Small intestine (tissue), 7 donors: Measurements from ENCODE around the gene LTBP4. TPM values are rescaled to one million over a fixed set of nuclear protein-coding genes. Genes with fewer than 3 reads are reported as not detected.
"Not testable (repeated sequence)": the region's sequence is repeated elsewhere in the genome, so short reads cannot be mapped to it uniquely, and the experiment has no call there.

Experiments used
- DNase-seq, 2 donors: peaks; one replicate each; pipeline versions ENCODE4 v3.0.0 to v3.0.0-alpha.2; 2013
- FAIRE-seq: peaks from 2 replicates; lab custom pipeline; 2012; peaks lifted over from hg19 to GRCh38; lab: Jason Lieb, UNC
- H3K27ac ChIP-seq, 3 donors: one replicate each; pipeline ENCODE4 v1.5.1; 2013; ENCODE audit warnings: low read length in 2 of 3, mild to moderate bottlenecking in 2 of 3, control low read depth in 1 of 3, inconsistent platforms in 1 of 3, low read depth in 1 of 3, moderate library complexity in 1 of 3
- H3K27me3 ChIP-seq, 3 donors: one replicate each; pipeline ENCODE4 v1.6.1; 2013; ENCODE audit warnings: low read length in 3 of 3, inconsistent platforms in 1 of 3; ENCODE audit not compliant: control insufficient read depth in 3 of 3, insufficient read depth in 3 of 3
- H3K36me3 ChIP-seq, 3 donors: one replicate each; pipeline ENCODE4 v1.6.1; 2013; ENCODE audit warnings: low read length in 3 of 3, inconsistent platforms in 1 of 3, low read depth in 1 of 3, mild to moderate bottlenecking in 1 of 3, moderate library complexity in 1 of 3; ENCODE audit not compliant: control insufficient read depth in 3 of 3, insufficient read depth in 2 of 3
- H3K4me1 ChIP-seq, 3 donors: one replicate each; pipeline ENCODE4 v1.6.1; 2013; ENCODE audit warnings: low read length in 2 of 3, inconsistent platforms in 1 of 3, low read depth in 1 of 3, mild to moderate bottlenecking in 1 of 3, moderate library complexity in 1 of 3; ENCODE audit not compliant: control insufficient read depth in 3 of 3, insufficient read depth in 2 of 3
- H3K4me3 ChIP-seq, 3 donors: one replicate each; pipeline ENCODE4 v1.5.1; 2013; ENCODE audit warnings: low read length in 3 of 3, control low read depth in 1 of 3, inconsistent platforms in 1 of 3, low read depth in 1 of 3, mild to moderate bottlenecking in 1 of 3, moderate library complexity in 1 of 3
- H3K9me3 ChIP-seq, 2 donors: one replicate each; pipeline ENCODE4 v1.6.1; 2013; ENCODE audit warnings: low read depth in 1 of 2, low read length in 1 of 2; ENCODE audit not compliant: control insufficient read depth in 2 of 2, insufficient read depth in 1 of 2
- WGBS, 3 donors: extraction: QIAGEN DNeasy Blood & Tissue Kit; methylation state at CpG; one replicate each; pipeline ENCODE4 v1.1.7; 2013; 5-methylcytosine and 5-hydroxymethylcytosine counted together
- polyA plus RNA-seq, 4 donors: library from polyadenylated mRNA; stranded (reverse) in 3 of 4; unstranded in 1 of 4; fragments of 200-250 nt in 3 of 4; fragments of 120-200 nt in 1 of 4; gene quantifications; one replicate each; pipeline versions ENCODE4 v1.2.1 to v1.2.3, GENCODE V29; 2013
- donor health status: healthy with polysubstance abuse.
- donor health status: control.
- donor health status: control.
- donor health status: Bipolar disorder and iron deficiency.
- donor health status: healthy.

Gene LTBP4
- polyA plus RNA-seq, 4 donors, result 63.3 to 222 (median 116) TPM

DNA sequence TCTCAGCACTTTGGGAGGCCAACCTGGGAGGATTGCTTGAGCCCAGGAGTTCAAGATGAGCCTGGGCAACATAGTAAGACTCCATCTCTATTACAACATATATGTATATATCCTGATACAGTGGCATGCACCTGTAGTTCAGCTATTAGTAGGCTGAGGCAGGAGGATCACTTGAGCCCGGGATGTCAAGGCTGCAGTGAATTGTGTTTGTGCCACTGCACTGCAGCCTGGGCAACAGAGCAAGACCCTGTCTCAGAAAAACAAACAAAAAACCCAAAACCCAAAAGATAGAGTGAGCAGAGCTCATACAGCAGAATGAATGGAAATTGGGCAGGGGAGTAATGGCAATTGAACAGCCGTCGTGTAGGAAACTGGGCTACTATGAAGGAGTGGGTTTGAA lies 41.8 kb upstream of the LTBP4 start:
- Histone ChIP-seq H3K27ac (no peak overlapping the region), H3K4me3 (no peak overlapping the region), H3K27me3 (peaks cover under 1 to 27% (median 6%) of the 10 kb centered on the region in 3 donors), H3K9me3 (no peaks in the 10 kb centered on the region), H3K4me1 (no peaks in the 10 kb centered on the region), H3K36me3 (no peaks in the 10 kb centered on the region)
- 65 to 81% (median 76%) methylated on average over 3 of the region's 3 CpGs for WGBS, 3 donors
- no peak for DNase-seq
- no peak for FAIRE-seq

GRCh38 chr19:40560092-40560507 lies 41.1 kb upstream of the LTBP4 start:
- DNase-seq (no peak), FAIRE-seq (no peak)
- H3K27ac ChIP-seq, result no peak overlapping the region
- H3K36me3 ChIP-seq, result no peaks in the 10 kb centered on the region
- no peaks in the 10 kb centered on the region for H3K4me1 ChIP-seq
- H3K9me3 ChIP-seq, result no peaks in the 10 kb centered on the region
- peaks cover 0 to 20% (median under 1%) of the 10 kb centered on the region in 3 donors for H3K27me3 ChIP-seq
- WGBS, 3 donors, result 45 to 64% (median 60%) methylated on average over 14 to 20 of the region's 20 CpGs
- no peak overlapping the region for H3K4me3 ChIP-seq

DNA sequence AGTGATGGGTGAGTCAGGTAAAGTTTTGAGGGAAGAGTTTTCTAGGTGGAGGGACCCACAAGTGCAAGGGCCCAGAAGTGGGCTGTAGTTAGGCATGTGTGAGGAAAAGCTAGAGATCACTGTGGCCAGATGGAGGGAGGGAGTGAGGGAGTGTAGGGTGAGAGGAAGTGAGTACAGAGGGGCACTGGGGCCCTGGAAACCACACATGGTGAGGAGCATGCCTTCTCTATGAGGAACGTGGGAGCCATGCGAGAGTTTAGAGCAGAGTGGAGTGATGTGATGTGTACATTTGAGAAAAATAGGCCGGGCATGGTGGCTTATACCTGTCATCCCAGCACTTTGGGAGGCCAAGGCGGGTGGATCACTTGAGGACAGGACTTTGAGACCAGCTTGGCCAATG lies 39.2 kb upstream of the LTBP4 start:
- 64 to 68% (median 66%) methylated on average over 4 of the region's 4 CpGs for WGBS, 3 donors
- Histone ChIP-seq H3K27ac (no peak overlapping the region), H3K4me1 (no peaks in the 10 kb centered on the region), H3K36me3 (no peaks in the 10 kb centered on the region), H3K9me3 (no peaks in the 10 kb centered on the region), H3K4me3 (no peak overlapping the region), H3K27me3 (peaks cover 4 to 29% (median 5%) of the 10 kb centered on the region in 3 donors)
- no peak for DNase-seq
- FAIRE-seq, result no peak

GRCh38 chr19:40564535-40564934 lies 36.6 kb upstream of the LTBP4 start:
- H3K9me3 ChIP-seq, H3K4me1 ChIP-seq, FAIRE-seq, H3K27ac ChIP-seq, H3K4me3 ChIP-seq, DNase-seq, H3K36me3 ChIP-seq: not testable (repeated sequence)
- peaks cover 12 to 53% (median 15%) of the 10 kb centered on the region in 3 donors for H3K27me3 ChIP-seq
- WGBS, 3 donors, result 80 to 93% (median 92%) methylated on average over 1 of the region's 1 CpG

GRCh38 chr19:40565355-40565754 lies 35.8 kb upstream of the LTBP4 start:
- no peak for DNase-seq
- H3K27ac ChIP-seq, result no peak overlapping the region
- FAIRE-seq, result no peak
- peaks cover 12 to 50% (median 15%) of the 10 kb centered on the region in 3 donors for H3K27me3 ChIP-seq
- peaks cover 0 to 2% of the 10 kb centered on the region in 2 donors for H3K9me3 ChIP-seq
- H3K4me1 ChIP-seq, result peaks cover 0 to 4% (median 3%) of the 10 kb centered on the region in 3 donors
- H3K4me3 ChIP-seq, result no peak overlapping the region
- no peaks in the 10 kb centered on the region for H3K36me3 ChIP-seq
- WGBS, 3 donors, result 61 to 72% (median 63%) methylated on average over 7 of the region's 7 CpGs

- 59 to 70% (median 63%) methylated on average over 8 to 14 of the region's 14 CpGs for WGBS, 3 donors
- DNase-seq (no peak), FAIRE-seq (no peak)
These were observed 35.2 kb upstream of the LTBP4 start for GRCh38 chr19:40565910-40566495.

DNA sequence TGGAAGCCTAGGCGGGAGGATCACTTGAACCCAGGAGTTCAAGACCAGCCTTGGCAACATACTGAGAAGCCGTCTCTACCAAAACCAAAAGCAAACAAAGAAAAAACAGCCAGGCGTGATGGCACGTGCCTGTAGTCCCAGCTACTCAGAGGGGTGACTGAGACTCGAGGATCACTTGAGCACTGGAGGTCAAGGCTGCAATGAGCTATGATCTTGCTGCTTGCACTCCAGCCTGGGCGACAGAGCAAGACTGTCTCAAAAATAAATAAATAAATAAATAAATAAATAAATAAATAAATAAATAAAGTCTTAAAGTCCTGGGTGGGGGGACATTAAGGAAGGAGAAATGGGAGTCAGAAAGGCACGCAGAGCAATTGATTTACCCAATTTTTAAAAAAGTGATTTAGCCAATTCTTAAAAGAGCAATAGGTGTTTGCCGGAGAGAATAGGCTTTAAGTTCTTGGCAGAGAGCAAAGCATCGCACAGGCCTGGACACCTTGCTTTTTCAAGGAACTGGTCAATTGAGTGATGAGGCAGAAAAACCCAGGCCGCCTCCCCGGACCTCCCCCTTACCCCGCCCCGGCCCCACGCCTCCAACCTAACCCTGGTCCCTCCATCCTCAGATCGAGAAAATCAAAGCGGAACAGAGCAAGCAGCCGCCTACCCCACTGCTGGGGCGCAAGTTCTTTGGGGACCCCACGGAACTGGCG lies 34.0 kb upstream of the LTBP4 start:
- H3K27me3 ChIP-seq, result peaks cover 12 to 48% (median 15%) of the 10 kb centered on the region in 3 donors
- no peaks in the 10 kb centered on the region for H3K36me3 ChIP-seq
- no peak overlapping the region for H3K27ac ChIP-seq
- WGBS, 3 donors, result 14 to 21% (median 17%) methylated on average over 20 of the region's 20 CpGs
- peaks cover 0 to 4% (median 3%) of the 10 kb centered on the region in 3 donors for H3K4me1 ChIP-seq
- peaks cover 0 to 2% of the 10 kb centered on the region in 2 donors for H3K9me3 ChIP-seq
- H3K4me3 ChIP-seq, result no peak overlapping the region
- no peak for DNase-seq
- FAIRE-seq, result no peak

More at GRCh38 chr19:40565910-40566495, 35.2 kb upstream of the LTBP4 start:
- Histone ChIP-seq H3K4me1 (peaks cover 0 to 4% (median 3%) of the 10 kb centered on the region in 3 donors), H3K27me3 (peaks cover 12 to 48% (median 15%) of the 10 kb centered on the region in 3 donors), H3K4me3 (no peak overlapping the region), H3K9me3 (peaks cover 0 to 2% of the 10 kb centered on the region in 2 donors), H3K27ac (no peak overlapping the region), H3K36me3 (no peaks in the 10 kb centered on the region)

DNA sequence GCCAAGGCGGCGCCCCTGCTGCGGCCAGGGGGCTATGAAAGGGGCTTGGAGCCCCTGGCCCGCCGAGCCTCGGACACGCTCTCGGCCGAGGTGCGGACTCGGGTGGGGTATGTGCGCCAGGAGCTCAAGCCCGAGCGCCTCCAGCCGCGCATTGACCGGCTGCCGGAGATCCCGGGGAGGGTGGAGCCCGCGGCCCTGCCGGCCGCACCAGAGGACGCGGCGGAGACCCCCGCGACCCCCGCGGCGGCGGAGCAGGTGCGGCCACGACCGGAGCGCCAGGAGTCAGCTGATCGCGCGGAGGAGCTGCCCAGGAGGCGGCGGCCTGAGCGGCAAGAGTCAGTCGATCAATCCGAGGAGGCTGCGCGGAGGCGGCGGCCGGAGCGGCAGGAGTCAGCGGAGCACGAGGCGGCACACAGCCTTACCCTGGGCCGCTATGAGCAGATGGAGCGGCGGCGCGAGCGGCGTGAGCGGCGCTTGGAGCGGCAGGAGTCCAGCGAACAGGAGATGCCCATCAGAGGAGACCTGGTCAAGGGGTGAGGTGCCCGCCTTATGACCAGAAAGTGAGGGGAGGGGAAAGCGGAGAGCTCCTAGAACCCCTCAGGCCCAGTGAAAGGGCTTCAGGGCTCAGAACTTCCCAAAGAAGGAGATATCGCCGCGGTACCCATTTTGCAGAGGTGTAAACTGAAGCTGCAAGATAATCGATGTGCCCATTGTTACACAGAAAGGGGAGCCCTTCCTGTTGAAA lies 33.2 kb upstream of the LTBP4 start:
- Histone ChIP-seq H3K27ac (no peak overlapping the region), H3K4me3 (no peak overlapping the region), H3K36me3 (no peaks in the 10 kb centered on the region), H3K4me1 (peaks cover 0 to 4% (median 3%) of the 10 kb centered on the region in 3 donors), H3K27me3 (peaks cover 12 to 48% (median 15%) of the 10 kb centered on the region in 3 donors), H3K9me3 (peaks cover 0 to 2% of the 10 kb centered on the region in 2 donors)
- FAIRE-seq (no peak), DNase-seq (no peak)
- 9 to 16% (median 12%) methylated on average over 61 to 70 of the region's 70 CpGs for WGBS, 3 donors
